SHP77 treated with DMSO at 0.1 percent for 48 hours (cell line): Measurements from ENCODE around the gene ATP10A.
"Not testable (repeated sequence)": the region's sequence is repeated elsewhere in the genome, so short reads cannot be mapped to it uniquely, and the experiment has no call there.

Experiments
- DNase-seq: peaks from one replicate; lab custom pipeline; 2025; lab: John Stamatoyannopoulos, UW

The ATP10A gene

GRCh38 chr15:25772500-25772899 lies 90.6 kb downstream of the ATP10A start:
- DNase-seq, result no peak

- DNase-seq, result not testable (repeated sequence)
These were observed 91.4 kb downstream of the ATP10A start for GRCh38 chr15:25771736-25772135.

DNA sequence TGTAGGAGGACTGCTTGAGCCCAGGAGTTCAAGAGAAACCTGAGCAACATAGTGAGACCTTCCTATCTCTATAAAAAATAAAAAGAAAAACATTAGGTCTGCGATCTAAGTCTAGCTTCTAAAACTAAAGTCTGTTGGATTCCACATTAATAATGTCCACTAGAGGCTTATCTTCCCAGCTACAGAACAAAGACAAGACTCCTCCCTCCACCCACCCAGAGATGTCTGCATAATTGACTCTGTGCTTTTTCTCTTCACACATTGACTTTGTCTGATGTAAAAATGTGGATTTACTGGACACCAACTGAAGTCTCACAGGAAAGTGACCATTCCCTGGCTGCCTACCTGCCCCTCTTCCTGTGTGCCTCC lies 91.8 kb downstream of the ATP10A start:
- no peak for DNase-seq

DNA sequence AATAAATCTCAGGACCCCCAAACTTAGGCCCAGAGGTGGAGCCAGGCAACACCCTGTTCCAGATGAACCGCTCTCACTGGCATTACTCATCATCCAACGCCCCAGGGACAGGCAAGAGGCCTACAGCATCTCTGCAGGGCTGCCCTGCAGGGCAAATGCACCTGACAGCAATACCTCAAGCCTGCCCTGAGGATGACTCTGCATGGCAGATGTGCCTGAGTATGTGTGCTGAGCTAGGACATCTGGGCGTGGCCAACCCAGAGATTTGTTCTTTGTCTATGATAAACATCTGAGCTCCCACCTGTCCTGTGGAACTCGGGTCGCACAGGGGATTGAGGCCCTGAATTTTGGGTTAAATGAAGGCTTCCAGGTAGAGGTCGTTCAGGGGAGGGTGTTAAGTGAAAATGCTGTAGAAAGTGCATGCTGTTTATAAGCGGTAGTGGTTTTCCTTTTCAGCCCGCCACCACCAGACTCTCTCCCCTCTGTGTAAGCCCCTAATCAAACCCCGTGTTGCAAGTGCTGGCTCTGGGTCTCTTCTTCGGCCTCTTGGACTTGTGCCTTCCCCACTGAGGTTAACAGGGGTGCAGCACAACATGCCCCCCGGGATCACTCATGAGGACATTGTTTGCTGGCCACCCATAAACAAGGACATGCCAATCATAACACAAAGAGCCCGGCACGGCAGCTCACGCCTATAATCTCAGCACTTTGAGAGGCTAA lies 92.3 kb downstream of the ATP10A start:
- no peak for DNase-seq

GRCh38 chr15:25770031-25770430 lies 93.1 kb downstream of the ATP10A start:
- no peak for DNase-seq

DNA sequence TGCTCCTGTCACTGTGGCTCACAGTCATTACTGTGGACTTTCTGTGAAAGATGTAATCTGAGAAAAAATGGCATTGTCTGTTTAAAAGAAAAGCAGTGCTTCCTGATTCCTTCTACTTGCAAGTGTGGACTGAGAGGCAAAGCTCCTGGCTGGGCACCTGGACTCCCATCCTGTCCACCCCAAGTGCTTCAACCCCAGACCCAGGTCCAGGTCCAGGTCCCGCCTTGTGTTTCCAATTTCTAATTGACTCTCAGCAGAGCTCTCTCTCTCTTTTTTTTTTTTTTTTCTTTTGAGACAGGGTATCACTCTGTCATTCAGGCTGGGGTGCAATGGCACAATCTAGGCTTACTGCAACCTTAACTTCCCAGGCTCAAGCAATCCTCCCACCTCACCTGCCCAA lies 94.9 kb downstream of the ATP10A start:
- DNase-seq, result no peak

- no peak for DNase-seq
These were observed 95.6 kb downstream of the ATP10A start for GRCh38 chr15:25767356-25768151.

- DNase-seq, result no peak
These were observed 96.7 kb downstream of the ATP10A start for GRCh38 chr15:25766417-25766816.

DNA sequence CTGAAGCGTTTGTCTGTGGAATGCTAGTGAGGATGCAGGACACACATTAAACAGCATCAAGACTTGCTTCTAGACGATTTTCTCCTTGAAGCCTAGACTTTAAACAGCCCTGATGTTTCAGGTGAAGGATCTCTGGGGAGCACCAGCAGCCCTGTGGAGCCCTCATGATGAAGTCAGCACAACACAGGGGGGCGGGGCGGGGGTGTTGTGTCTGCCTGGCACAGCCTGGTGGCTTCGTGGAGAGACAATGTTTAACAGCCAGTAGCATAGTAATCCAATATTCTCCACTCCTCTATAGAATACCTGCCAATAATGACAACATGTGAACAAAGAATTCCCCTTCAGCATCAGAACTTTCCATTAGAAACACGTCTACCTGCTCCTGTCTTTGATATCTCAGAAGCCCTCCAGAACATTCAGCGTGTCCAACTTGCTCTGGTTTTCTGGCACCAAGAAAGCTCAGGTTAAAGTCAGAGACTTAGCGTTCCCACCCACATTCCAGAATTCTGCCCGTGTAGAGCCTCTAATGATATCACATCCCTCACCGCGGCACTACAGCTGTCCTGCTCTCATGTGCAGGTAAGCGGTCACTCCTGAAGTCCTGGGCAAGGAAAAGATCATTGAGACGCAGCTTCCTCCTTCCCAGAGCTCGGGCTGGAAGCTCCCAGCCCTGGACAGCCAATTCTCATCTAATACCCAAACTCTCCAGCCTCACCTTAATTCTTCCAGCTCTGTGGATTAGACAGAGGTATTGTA lies 98.0 kb downstream of the ATP10A start:
- no peak for DNase-seq

GRCh38 chr15:25763954-25764353 lies 99.2 kb downstream of the ATP10A start:
- DNase-seq, result no peak

- no peak for DNase-seq
These were observed 99.8 kb downstream of the ATP10A start for GRCh38 chr15:25763331-25763751.

GRCh38 chr15:25761971-25762662 lies 101.0 kb downstream of the ATP10A start:
- no peak for DNase-seq

DNA sequence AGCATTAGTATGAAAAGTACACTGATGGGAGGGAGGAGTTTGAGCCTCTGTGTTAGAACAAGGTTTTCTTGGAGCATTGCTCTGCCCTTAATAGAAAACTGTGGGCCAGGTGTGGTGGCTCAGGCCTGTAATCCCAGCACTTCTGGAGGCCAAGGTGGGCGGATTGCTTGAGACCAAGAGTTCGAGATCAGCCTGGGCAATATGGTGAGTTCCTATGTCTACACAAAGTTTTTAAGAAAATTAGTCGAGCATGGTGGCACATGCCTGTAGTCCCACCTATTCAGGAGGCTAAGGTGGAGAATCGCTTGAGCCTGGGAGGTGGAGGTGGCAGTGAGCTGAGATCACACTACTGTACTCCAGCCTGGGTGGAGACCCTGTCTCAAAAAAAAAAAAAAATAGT lies 103.7 kb downstream of the ATP10A start:
- no peak for DNase-seq

DNA sequence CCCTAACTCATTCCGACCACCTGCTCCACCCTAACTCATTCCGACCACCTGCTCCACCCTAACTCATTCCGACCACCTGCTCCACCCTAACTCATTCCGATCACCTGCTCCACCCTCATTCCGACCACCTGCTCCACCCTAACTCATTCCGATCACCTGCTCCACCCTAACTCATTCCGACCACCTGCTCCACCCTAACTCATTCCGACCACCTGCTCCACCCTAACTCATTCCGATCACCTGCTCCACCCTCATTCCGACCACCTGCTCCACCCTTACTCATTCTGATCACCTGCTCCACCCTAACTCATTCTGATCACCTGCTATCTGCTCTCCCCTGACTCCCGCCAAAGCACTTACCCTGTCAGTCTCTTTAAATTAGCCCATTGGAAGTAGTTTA lies 104.5 kb downstream of the ATP10A start:
- not testable (repeated sequence) for DNase-seq

- DNase-seq, result no peak
These were observed 119.4 kb downstream of the ATP10A start for GRCh38 chr15:25743548-25744275.

DNA sequence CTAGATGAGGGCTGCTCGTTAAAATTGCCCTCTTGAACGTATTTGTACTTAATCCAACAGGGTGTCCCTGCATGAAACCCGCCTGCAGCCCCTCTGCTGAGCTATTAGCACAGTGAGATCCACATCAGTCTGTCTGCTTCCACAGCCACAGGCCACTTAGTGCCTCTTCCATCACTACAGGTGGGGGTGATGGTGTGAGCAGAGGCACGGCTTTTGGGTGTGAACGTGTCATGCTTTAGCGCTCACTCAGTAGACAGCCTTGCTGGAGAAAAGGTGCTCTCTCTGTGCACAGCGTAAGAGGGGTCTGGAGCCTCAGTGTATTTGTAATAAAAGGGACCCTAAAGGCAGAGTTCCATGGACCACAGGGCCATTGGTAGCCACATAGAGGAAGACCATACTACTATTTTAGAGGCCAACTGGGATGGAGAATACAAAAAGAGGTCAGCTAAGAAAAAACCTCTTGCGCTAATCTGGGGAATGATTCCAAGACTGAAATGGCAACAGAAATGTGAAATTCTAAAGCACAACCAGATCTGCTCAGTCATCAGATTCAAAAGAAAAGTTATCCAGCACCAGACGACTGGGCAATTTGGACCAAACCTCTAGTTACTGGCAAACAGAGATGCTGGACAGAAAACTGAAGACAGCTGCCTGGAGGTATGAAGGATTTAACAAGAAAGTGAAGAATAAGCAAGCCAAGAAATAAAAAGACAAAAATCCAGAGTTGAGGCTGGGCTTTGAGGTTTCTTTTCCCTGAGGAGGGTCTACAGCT lies 120.2 kb downstream of the ATP10A start:
- no peak for DNase-seq

DNA sequence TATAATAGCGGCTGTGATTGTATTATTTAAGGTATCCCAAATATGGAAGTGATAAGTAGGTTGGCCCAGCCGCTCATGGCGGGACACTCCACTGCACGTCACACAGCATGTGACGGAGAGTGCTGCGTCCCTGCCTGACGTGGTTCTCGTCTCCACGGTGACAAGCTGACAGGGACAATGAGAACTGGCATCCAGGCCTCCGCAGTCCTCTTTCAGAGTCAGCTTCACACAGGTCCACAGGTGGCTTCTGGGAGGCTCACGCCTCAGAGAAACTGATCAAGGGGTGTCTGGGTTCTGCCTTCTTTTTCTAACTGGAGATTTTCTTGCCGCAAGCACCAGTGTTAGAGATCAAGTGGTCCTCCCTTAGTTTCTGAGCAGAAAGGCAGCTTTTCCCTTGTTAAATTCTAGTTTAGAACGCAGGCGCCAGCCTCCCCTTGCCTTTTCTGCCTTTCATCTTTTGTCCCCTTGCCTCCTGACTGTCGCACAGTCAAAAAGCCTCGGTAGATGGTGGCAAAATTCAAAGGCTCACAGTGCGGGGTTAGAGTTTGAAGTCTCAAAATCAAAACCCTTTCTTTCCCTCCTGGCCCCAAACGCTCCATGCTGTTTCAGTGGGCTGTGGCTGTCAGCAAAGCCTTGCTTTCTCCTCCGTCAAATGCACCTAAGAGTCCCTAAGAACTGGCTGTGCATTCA lies 120.9 kb downstream of the ATP10A start:
- no peak for DNase-seq

DNA sequence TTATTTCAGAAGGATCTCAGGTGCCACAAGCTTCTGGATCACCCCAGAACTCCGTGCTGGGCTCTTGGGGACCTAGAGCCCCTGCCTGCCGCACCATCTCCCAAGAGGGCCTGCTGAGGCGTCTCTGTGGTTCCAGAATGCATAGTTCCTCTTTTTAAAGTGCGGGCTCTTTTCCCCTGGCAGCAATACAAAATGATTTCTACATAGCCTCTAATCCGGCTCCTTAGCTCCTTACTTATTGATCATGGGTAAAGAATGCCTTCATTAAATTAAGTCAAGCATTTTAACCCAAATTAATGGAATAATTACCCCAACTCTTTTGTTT lies 121.9 kb downstream of the ATP10A start:
- no peak for DNase-seq

DNA sequence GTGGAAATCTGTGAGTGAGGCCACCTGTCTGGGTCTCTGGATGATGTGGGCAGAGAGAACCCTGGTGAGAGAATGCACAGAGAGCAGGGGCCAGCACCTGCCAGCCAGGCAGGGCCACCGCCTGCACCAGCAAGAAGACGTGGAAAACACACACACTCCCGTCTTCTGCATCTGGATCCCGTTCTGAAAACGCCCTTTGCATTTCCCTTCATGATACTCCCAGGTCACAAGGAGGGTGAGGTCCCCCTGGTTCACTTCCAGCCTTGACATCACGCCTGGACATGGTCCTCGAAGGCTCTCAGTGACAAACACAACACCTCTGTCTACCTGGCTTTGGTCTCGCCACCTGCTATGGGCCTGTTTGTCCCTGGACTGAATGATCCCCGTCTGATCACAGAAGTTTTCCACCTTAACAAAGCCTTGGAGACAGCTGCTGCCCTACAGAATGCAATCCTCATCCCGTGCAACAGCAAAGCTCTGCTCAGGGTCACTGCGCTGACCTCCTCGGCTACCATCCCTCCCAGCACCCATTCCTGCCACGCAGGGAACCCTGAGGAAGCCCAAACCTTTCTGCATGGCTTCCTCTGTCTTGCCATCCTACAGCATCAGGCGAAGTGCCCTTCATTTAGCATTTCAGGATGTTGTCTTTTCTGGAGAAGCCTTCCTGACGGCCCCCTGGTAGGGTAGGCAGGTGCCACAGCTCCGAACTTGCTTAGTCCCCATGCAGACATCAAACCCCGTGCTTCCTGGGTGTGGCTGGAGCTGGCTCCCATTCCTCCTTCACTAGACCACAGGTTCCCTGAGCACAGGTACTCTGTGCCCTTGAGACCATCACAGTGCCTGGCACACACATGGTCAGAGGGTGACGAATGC lies 122.5 kb downstream of the ATP10A start:
- DNase-seq, result no peak
